Middle frontal gyrus (tissue), 1 donor: ENCODE results near the gene PRR18.
A peak's percentile ranks its signal among the peaks of the same experiment; 100 is the strongest.

ENCODE experiments used
- DNase-seq: peaks from one replicate; pipeline ENCODE4 v3.0.0-alpha.2; 2015; ENCODE audit warnings: low spot score; ENCODE audit errors: extremely low spot score

Gene PRR18

DNA sequence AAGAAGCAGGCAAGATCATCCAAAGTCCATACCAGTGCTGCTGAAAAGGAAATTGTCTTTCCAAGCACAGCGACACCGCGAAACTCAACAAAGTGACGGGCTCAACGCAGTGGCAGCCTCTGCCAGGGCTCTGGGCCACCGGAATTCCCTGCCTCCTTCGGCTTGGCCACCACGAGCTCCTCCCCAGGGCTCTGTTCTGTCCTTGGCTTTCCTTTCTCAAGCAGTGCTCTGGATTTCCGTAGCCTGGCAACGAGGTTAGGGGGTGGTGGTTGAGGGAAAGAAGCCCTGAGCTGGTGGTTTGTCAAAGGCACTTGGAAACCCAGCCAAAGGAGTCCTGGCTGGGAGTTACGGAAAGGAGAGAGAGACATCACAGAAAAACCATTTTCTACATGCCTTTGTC lies 31.2 kb downstream of the PRR18 start:
- peak; percentile 62 for DNase-seq

DNA sequence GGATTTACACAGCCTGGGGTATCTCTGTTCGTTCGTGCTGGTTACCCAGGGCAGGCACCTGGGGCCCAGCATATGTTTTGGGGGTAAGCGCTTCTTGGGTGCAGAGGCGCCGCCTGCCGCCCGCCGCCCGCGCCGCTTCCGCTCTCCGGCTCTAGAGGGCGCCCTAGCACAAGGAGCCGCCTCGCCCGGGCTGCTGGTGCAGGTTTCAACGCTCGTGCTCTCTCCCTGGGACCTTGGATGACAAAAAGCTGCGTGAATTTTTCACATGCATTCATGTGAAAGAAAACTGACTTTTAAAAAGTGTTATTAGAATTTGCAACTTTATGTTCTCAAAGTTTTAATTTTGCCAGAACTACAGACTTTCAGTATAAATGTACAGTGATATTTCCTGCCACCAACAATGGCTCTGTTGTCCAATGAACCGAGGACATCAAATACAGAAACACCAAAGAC lies 32.5 kb downstream of the PRR18 start:
- no peak for DNase-seq

DNA sequence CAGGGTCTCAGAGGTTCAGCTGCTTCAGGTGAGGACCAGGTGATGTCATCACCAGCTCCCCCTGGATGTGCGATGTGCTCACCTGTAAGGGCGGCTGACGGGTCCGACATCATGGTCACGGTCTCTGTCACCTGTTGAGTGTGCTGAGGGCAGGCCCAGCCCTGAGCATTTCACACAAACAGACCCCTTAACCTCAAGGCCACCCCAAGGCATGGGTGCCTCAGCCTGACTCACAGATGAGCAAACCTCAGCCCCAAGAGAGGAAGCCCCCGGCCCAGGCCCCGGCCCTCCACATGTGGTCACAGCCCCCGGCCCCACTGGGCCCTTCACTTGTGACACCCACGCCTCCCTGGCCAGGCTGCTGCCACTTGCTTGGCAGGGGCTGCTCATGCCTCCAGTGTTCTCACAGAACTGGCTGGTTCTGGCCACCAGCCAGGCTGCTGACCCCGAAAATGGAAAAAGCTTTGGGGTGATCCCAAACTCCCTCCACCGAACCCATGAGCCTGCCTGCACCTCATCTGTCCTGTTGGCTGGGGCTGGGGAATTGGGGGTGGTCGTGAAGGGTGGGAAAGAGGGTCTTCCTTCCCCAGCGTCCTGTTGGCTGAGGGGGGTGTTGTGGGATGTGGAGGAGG lies 33.3 kb downstream of the PRR18 start:
- DNase-seq, result no peak

DNA sequence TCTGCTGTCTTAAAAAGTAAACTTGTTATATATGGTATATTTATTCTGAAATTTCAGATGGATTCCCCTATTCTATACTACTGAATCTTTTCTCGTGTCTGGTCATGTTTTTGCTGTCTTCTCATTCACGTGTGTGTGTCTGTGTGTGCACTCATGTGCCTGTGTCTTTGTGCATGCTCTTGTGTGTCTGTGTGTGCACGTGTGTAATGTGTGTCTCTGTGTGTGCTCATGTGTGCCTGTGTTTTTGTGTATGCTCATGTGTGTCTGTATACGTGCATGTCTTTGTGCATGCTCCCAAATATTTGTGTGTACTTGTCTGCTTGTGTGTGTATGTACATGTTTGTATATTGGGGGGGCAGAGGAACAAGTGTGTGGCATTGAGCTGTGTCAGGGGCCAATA lies 34.0 kb downstream of the PRR18 start:
- DNase-seq, result no peak

DNA sequence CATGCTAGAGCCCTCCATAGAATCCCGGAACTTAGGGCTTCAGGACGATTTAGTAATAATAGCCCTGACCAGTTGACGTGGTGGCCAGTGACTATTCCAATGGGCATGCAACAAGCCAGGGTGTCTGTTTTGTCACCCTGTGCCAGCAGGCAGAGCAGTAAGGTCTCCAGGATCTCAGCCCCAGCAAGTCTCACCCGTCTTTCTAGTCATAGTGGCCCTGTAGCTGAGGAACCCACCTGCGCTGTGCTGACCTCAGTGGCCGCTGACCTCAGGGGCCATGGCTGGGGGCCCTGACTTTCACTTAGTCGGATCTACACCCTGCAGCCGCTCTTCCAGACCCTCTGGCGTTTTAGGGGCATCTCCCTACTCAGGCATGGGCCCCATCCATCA lies 36.8 kb downstream of the PRR18 start:
- DNase-seq, result no peak

DNA sequence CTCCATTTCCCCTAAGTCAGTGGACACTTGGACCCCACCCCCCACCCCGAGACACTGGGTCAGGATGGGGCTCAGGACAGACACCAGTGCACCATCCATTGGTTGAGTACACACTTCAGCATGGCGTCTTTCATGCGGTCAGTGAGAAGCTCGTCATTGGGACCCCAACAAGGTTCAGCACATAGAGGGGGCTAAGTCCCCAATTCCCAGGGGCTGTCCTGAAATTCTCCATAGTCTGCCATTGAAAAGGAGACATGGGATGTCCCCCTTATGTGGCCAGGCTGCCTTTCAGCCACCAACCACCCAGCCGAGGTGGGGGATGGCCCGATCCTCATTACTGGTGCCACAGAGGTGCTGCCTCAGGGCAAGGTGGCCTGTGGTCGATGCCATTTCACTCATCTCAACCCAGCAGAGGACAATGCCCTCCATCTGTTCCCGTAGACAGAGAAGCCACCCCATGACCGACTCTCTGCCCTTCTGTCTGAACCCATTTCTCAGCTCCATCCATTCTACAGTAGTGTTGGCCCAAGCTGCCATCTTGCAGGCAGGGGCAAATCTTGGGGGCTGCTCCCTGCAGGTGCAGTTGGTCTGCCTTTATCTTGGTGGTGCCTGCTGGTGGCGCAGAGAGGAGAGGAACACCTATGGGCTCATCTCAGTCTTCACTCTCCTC lies 37.4 kb downstream of the PRR18 start:
- DNase-seq, result no peak

DNA sequence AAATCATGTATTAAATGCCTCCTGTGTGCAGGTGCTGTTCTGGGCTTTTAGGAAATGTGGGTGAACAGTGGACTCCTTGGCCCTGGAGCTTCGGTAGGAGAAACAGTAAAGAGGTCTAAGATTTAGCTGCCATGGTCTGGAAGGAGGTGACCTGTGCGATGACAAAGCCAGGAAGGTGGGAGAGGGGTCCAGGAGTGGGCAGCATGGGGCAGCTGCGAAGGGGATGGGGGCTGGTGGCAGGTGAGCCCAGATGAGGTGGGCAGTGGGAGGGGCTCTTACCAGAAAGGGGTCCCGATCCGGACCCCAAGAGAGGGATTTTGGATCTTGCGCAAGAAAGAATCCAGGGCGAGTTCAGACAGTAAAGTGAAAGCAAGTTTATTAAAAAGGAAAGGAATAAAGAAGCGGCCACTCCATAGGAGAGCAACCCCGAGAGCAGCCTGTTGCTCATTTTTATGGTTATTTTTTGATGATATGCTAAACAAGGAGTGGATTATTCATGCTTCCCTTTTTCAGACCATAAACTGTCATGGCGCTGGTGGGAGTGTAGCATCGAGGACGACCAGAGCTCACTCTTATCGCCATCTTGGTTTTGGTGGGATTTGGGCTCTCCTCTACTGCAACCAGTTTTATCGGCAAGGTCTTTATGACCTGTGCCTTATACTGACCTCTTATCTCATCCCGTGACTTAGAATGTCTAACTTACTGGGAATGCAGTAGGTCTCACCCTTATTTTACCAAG lies 38.7 kb downstream of the PRR18 start:
- DNase-seq, result no peak

DNA sequence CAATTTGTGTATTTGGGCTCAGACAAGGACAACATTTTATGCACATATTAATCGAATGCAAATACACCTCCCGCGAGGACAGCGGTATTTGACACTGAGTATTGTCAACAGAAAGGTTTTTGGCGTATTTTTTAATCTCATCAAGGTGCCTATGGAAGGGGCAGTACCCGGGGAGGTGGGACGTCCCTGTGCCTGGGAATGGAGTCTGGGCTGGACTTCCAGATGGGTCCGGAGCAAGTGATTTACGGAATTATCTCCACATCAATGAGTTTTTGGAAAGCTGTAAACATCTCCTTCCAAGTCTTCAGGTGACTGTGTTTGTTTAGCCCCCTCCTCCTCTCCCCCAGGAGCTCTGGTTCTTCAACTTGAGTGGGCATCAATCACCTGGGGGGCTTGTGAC lies 39.8 kb downstream of the PRR18 start:
- no peak for DNase-seq

DNA sequence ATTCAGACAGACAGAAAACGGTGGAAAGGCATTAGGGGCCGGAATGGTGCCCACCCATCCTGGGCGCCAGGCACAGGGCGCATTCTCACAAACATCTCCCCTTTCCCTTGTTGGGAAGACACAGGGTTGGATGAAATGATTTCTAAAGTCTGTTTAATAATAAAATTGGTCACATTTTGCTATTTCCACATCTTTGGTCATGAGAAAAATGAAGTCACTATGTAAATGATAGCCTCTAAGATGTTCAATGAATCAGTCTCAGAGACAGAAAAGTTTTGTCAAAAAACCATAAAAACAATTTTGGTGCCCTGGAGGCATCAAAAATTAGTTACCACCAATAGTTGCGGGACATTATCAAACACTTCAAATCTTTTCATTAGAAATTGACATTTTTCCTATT lies 40.7 kb downstream of the PRR18 start:
- no peak for DNase-seq

DNA sequence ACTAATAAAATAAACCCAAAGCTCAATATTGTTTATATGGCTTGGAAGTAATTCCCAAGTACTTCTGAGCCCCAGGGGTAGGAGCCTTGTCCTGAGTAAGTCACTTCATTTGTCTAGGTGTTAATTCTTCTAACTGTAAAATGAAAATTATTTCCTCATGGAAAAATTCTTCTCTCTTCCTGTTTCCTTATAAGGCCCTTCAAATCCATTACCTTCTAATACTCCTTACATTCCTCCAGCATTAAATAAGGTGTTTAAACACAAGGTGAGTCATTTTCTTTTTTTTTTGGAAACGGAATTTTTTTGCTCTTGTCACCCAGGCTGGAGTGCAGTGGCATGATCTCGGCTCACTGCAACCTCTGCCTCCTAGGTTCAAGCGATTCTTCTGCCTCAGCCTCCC lies 41.9 kb downstream of the PRR18 start:
- no peak for DNase-seq

DNA sequence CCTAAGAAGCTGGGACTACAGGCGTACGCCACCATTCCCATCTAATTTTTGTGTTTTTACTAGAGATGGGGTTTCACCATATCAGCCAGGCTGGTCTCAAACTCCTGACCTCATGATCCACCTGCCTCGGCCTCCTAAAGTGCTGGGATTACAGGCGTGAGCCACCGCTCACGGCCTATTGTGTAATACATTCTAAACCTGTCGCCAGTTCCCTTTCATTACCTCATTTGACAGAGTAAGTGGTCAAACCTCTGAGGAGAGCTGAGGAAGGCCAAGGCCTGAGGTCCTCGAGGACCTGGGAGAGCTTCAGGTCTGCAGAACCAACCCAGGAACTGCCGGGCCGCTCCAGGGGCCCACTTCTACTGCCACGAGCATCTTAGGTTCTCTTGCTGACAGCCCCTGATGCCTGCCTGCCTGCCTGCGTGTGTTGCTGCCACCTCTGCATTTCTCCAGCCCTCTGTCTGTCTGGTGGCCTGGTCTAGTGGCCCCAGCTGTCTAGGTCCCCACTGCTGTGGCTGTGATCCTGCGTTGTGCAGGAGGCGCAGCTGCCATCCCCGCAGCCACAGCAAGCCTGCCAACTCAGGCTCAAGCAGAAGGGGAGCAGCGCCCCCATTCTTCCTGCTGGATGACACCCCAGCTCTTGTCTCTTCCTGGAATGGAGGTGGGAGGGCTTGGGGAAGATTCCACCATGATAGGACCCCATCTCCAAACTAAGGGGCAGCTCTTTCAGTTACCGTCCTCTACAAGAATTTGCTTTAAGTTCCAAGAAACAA lies 45.3 kb downstream of the PRR18 start:
- DNase-seq, result no peak

DNA sequence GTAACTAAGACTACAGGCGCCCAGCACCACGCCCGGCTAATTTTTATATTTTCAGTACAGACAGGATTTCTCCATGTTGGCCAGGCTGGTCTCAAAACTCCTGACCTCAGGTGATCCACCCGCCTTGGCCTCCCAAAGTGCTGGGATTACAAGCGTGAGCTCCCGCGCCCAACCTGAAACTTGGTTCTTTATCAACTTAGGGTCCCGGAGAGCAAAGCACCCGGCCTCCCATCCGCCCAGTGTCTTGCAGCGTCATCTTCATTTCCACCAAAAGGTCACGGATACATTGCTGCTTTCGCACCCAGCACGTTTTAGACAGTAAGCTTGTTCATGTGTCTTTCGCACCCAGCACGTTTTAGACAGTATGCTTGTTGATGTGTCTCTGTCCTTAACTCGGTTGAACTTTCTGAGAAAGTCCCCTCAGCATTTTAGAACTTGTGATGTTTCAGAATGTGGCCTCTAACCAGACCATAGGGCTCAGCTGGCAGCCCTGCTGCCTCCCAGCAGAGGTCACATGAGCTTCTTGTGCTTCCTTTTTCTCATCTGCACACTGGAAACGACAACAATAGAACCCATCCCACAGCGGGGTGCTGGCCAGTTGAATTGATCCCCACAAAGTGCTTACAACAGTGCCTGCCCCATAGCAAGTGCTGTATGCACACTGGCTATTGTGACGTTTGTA lies 48.8 kb downstream of the PRR18 start:
- DNase-seq, result no peak

DNA sequence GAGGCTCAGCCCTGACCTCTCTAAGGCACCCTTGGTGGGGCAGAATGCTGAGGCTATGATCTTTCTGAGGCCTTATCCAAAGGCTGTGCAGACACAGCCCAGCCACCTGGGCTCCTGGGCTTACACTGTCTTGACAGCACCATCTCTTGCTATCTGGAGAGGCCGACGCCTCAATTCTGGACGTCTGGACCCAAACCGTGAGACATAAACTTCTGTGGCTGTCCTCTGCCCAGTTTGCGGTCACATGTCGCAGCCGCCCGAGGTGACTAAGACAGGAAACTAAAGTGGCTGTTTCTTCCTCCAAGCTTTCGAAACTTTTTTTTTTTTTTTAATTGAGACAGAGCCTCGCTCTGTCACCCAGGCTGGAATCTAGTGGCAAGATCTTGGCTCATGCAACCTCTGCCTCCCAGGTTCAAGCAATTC lies 49.3 kb downstream of the PRR18 start:
- no peak for DNase-seq

DNA sequence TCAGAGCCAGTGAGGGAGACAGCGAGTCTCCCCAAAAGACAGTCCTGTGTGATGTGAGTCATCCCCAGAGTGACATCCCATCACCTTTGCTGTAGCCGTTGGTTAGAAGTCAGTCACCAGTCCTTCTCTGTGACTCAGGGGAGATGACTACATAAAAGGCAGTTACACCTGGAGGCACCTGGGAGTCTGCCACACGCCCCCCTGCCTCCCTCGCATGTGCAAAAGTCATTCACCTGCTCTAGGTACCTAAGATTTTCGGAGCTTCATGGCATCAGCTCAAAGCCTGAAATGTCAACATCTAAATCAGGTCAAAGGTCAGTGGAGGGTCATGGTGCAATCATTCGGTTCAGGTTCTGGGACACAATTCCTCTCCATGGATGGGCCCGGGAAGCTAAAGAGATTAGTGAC lies 50.3 kb downstream of the PRR18 start:
- DNase-seq, result no peak
